ENCODE results near the gene NBPF14. TPM values are rescaled to one million over a fixed set of nuclear protein-coding genes. Genes with fewer than 3 reads are reported as not detected.
"Not testable (repeated sequence)": the region's sequence is repeated elsewhere in the genome, so short reads cannot be mapped to it uniquely, and the experiment has no call there.

Gene NBPF14
- total RNA-seq (2021; fragmentation: NEBNext Ultra II Directional; extraction: Animal tissue kit (Norgen Biotek cat#: 25700)) (6.0 and 6.4 TPM in 2 replicates), polyA plus RNA-seq (2011; rRNA removed) (8.2 and 8.8 TPM in 2 replicates), polyA minus RNA-seq (2011; rRNA and poly(A)+ RNA removed) (28.4 and 36.1 TPM in 2 replicates)
- 6.9 TPM for polyA plus RNA-seq (2011; cell fraction: cytosol; rRNA removed)
- polyA plus RNA-seq (2011; cell fraction: nucleus; rRNA removed), result 19.6 TPM
- 3.4 to 5.4 TPM (median 4.5 TPM) in 4 replicates for polyA plus RNA-seq (2012, experiment 1 of 2)
- 2.0 TPM for polyA plus RNA-seq (2012, experiment 2 of 2)
- 1.5 TPM for polyA plus RNA-seq (2013, experiment 1 of 2)
- 1.3 TPM for polyA plus RNA-seq (2013, experiment 2 of 2)
- polyA minus RNA-seq (2011; cell fraction: cytosol; rRNA and poly(A)+ RNA removed), result 12.5 TPM
- 32.0 TPM for polyA minus RNA-seq (2011; cell fraction: nucleus; rRNA and poly(A)+ RNA removed)
- long read RNA-seq, experiment 1, partial matches to known transcripts, result 2 of 3 reads
- long read RNA-seq, experiment 1, other reads (novel, unspliced or antisense), result 1 of 3 reads
- long read RNA-seq, experiment 2, result 0 reads

GRCh38 chr1:148595911-148596310 lies at the start of gene NBPF14:
Gene NBPF14, minus strand, starts transcription at chr1:148596011. Its CDS starts 294 bp downstream, at chr1:148595717.
- CTCF ChIA-PET (ENCODE audit: partially characterized antibody); H2BK5ac ChIP-seq (ENCODE audit: low read depth, low read length); H3K14ac ChIP-seq (ENCODE audit: insufficient read length); H2BK20ac ChIP-seq (ENCODE audit: low read length); H4K91ac ChIP-seq (replicated peaks; ENCODE audit: insufficient read length, low read length); H3K56ac ChIP-seq (replicated peaks; ENCODE audit: insufficient read length, low read depth, low read length); H3K9me3 ChIP-seq (ENCODE audit: insufficient read depth in 2 of 2, low read depth in 1 of 2, low read length in 1 of 2); H3K4ac ChIP-seq (replicated peaks; ENCODE audit: insufficient read length, low read depth, low read length); H2BK12ac ChIP-seq (ENCODE audit: low read depth, low read length); H3K79me1 ChIP-seq (ENCODE audit: low read depth, low read length); H2BK120ac ChIP-seq (replicated peaks; ENCODE audit: low read depth, low read length); H4K5ac ChIP-seq (ENCODE audit: insufficient read length, low read depth, low read length); H3K4me2 ChIP-seq (ENCODE audit: insufficient read depth in 1 of 2, low read depth in 2 of 2, low read length in 2 of 2); H3K36me3 ChIP-seq (ENCODE audit: control insufficient read depth in 2 of 4, insufficient read depth in 4 of 4, low read length in 3 of 4); H3K23ac ChIP-seq (ENCODE audit: insufficient read length); H3K18ac ChIP-seq (ENCODE audit: extremely low read depth, low read length); H3K79me2 ChIP-seq (ENCODE audit: control insufficient read depth in 1 of 2, insufficient read depth in 2 of 2, low read length in 2 of 2); H3K4me3 ChIP-seq (ENCODE audit: extremely low read depth in 1 of 4, insufficient read depth in 2 of 4, low read depth in 3 of 4, low read length in 4 of 4); H2AFZ ChIP-seq (ENCODE audit: low read length); H3K27ac ChIP-seq (ENCODE audit: low read depth, low read length); FAIRE-seq; H3K4me1 ChIP-seq (replicated peaks in 1 of 4; ENCODE audit: control insufficient read depth in 3 of 4, insufficient read depth in 4 of 4, low read length in 3 of 4); H2BK15ac ChIP-seq (ENCODE audit: low read length); H3K23me2 ChIP-seq (ENCODE audit: low read depth, low read length); H3K9ac ChIP-seq (replicated peaks in 1 of 4; ENCODE audit: extremely low read depth in 1 of 4, low read depth in 3 of 4, low read length in 3 of 4); H3K27me3 ChIP-seq (replicated peaks in 1 of 4; ENCODE audit: control insufficient read depth in 3 of 4, extremely low read depth in 1 of 4, insufficient read depth in 3 of 4, low read length in 3 of 4); POLR2A ChIA-PET (ENCODE audit: partially characterized antibody); H2AK5ac ChIP-seq (ENCODE audit: low read depth, low read length); H4K20me1 ChIP-seq (replicated peaks in 1 of 2; ENCODE audit: control insufficient read depth in 1 of 2, insufficient read depth in 2 of 2, low read length in 2 of 2); H4K8ac ChIP-seq (ENCODE audit: extremely low read depth, insufficient read depth, low read length); DNase-seq (ENCODE audit: low read depth in 1 of 2, low spot score in 2 of 2): not testable (repeated sequence)
- no CpG with 5 or more reads among the region's 5 CpGs for whole genome bisulfite sequencing, 2 experiments (ENCODE audit: extremely low coverage in 1 of 2, insufficient coverage in 1 of 2, insufficient read length in 1 of 2, insufficient replicate concordance in 2 of 2, low coverage in 1 of 2, low lambda C conversion rate in 2 of 2, missing lambda C conversion rate in 1 of 2)

- H3K9ac ChIP-seq (replicated peaks in 1 of 4; ENCODE audit: extremely low read depth in 1 of 4, low read depth in 3 of 4, low read length in 3 of 4); CTCF ChIA-PET (ENCODE audit: partially characterized antibody); H4K20me1 ChIP-seq (replicated peaks in 1 of 2; ENCODE audit: control insufficient read depth in 1 of 2, insufficient read depth in 2 of 2, low read length in 2 of 2); H3K4ac ChIP-seq (replicated peaks; ENCODE audit: insufficient read length, low read depth, low read length); H2BK12ac ChIP-seq (ENCODE audit: low read depth, low read length); H3K27me3 ChIP-seq (replicated peaks in 1 of 4; ENCODE audit: control insufficient read depth in 3 of 4, extremely low read depth in 1 of 4, insufficient read depth in 3 of 4, low read length in 3 of 4); H2AK5ac ChIP-seq (ENCODE audit: low read depth, low read length); H3K9me3 ChIP-seq (ENCODE audit: insufficient read depth in 2 of 2, low read depth in 1 of 2, low read length in 1 of 2); H2BK5ac ChIP-seq (ENCODE audit: low read depth, low read length); H3K56ac ChIP-seq (replicated peaks; ENCODE audit: insufficient read length, low read depth, low read length); H3K4me2 ChIP-seq (ENCODE audit: insufficient read depth in 1 of 2, low read depth in 2 of 2, low read length in 2 of 2); H3K79me2 ChIP-seq (ENCODE audit: control insufficient read depth in 1 of 2, insufficient read depth in 2 of 2, low read length in 2 of 2); H3K23ac ChIP-seq (ENCODE audit: insufficient read length); FAIRE-seq; H2AFZ ChIP-seq (ENCODE audit: low read length); H4K5ac ChIP-seq (ENCODE audit: insufficient read length, low read depth, low read length); H3K79me1 ChIP-seq (ENCODE audit: low read depth, low read length); H2BK15ac ChIP-seq (ENCODE audit: low read length); H3K36me3 ChIP-seq (ENCODE audit: control insufficient read depth in 2 of 4, insufficient read depth in 4 of 4, low read length in 3 of 4); H3K4me1 ChIP-seq (replicated peaks in 1 of 4; ENCODE audit: control insufficient read depth in 3 of 4, insufficient read depth in 4 of 4, low read length in 3 of 4); H3K14ac ChIP-seq (ENCODE audit: insufficient read length); H4K8ac ChIP-seq (ENCODE audit: extremely low read depth, insufficient read depth, low read length); H2BK120ac ChIP-seq (replicated peaks; ENCODE audit: low read depth, low read length); H4K91ac ChIP-seq (replicated peaks; ENCODE audit: insufficient read length, low read length); POLR2A ChIA-PET (ENCODE audit: partially characterized antibody); H3K23me2 ChIP-seq (ENCODE audit: low read depth, low read length); H3K18ac ChIP-seq (ENCODE audit: extremely low read depth, low read length); H3K27ac ChIP-seq (ENCODE audit: low read depth, low read length); H2BK20ac ChIP-seq (ENCODE audit: low read length); DNase-seq (ENCODE audit: low read depth in 1 of 2, low spot score in 2 of 2); H3K4me3 ChIP-seq (ENCODE audit: extremely low read depth in 1 of 4, insufficient read depth in 2 of 4, low read depth in 3 of 4, low read length in 4 of 4): not testable (repeated sequence)
- WGBS, 2 experiments (ENCODE audit: extremely low coverage in 1 of 2, insufficient coverage in 1 of 2, insufficient read length in 1 of 2, insufficient replicate concordance in 2 of 2, low coverage in 1 of 2, low lambda C conversion rate in 2 of 2, missing lambda C conversion rate in 1 of 2), result 73% methylated on average over 2 of the region's 6 CpGs; no CpG with 5 or more reads in 1 of the 2 experiments
Observed at GRCh38 chr1:148625451-148625850, 29.6 kb upstream of the NBPF14 start.

Data from H1 (cell line).